Tibial artery (tissue), 4 donors: ENCODE results near the gene GALNT14.

Experiments used
- DNase-seq, 2 donors: peaks; one replicate each; pipeline ENCODE4 v3.0.0-alpha.2; 2019
- H3K27ac ChIP-seq, 2 donors: fragments of 200-600 bp; sonication (generic) in 1 of 2; 1 replicate in 1 of 2; 2 replicates in 1 of 2; pipeline ENCODE4 v1.5.1; 2018 to 2019; ENCODE audit warnings: mild to moderate bottlenecking in 1 of 2
- H3K27me3 ChIP-seq, 2 donors: fragments of 200-600 bp; sonication (generic) in 1 of 2; one replicate each; pipeline versions ENCODE4 v1.5.1 to v1.6.0; 2016 to 2019
- H3K36me3 ChIP-seq, 3 donors: fragments of 200-600 bp; sonication (generic) in 2 of 3; one replicate each; pipeline ENCODE4 v1.5.1; 2016 to 2019; ENCODE audit warnings: mild to moderate bottlenecking in 2 of 3
- H3K4me1 ChIP-seq, 4 donors: fragments of 200-600 bp; sonication (generic) in 2 of 4; 1 replicate in 3 of 4; 2 replicates in 1 of 4; pipeline ENCODE4 v1.5.1; 2016 to 2019
- H3K4me3 ChIP-seq, 2 donors: fragments of 200-600 bp; sonication (generic) in 1 of 2; 1 replicate in 1 of 2; 2 replicates in 1 of 2; pipeline ENCODE4 v1.5.1; 2018 to 2019; ENCODE audit warnings: mild to moderate bottlenecking in 2 of 2
- H3K9me3 ChIP-seq, 3 donors: fragments of 200-600 bp; sonication (generic) in 1 of 3; one replicate each; pipeline ENCODE4 v1.5.1; 2016 to 2019
- intact Hi-C: fragments of 100-400 bp; cut with DNase I; formaldehyde crosslinking; loops from one replicate; pipeline ENCODE4 v1.15.0; 2023; ENCODE audit warnings: low total_unique reads
- TF ChIP-seq, protein P1 (sequence below), 2 experiments: fragments of 200-600 bp in 1 of 2; fragments of 450-650 bp in 1 of 2; IDR thresholded peaks; one replicate each; pipeline ENCODE4 v1.5.1; 2017 to 2019; ENCODE audit warnings: antibody characterized with exemption in 2 of 2, mild to moderate bottlenecking in 1 of 2, moderate library complexity in 1 of 2

GALNT14 gene

DNA sequence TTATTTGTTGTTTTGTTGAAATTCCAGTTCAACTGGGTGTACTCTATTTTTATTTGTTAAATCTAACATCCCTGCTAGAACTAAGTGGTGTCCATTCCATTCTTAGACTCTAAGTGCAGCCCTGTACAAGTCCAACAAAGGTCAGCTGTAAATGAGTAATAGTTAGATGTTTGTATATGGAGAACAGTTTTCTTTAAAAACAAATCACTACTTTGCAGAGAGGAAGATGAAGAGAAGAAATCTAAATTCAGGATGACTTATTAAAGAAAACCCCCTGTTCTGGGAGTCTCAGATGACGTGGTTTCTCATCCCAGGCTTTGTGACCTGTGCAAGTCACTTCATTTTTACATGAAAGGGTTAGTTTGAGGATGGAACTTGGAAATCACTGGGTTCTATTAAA, 57.9 kb downstream of the GALNT14 start:
- Histone ChIP-seq H3K36me3 (no peaks in the 10 kb centered on the region), H3K4me3 (no peak overlapping the region), H3K27ac (no peak overlapping the region), H3K4me1 (no peaks in the 10 kb centered on the region), H3K27me3 (peaks cover 0 to 2% of the 10 kb centered on the region in 2 donors), H3K9me3 (no peaks in the 10 kb centered on the region)
- TF ChIP-seq, protein P1, sequence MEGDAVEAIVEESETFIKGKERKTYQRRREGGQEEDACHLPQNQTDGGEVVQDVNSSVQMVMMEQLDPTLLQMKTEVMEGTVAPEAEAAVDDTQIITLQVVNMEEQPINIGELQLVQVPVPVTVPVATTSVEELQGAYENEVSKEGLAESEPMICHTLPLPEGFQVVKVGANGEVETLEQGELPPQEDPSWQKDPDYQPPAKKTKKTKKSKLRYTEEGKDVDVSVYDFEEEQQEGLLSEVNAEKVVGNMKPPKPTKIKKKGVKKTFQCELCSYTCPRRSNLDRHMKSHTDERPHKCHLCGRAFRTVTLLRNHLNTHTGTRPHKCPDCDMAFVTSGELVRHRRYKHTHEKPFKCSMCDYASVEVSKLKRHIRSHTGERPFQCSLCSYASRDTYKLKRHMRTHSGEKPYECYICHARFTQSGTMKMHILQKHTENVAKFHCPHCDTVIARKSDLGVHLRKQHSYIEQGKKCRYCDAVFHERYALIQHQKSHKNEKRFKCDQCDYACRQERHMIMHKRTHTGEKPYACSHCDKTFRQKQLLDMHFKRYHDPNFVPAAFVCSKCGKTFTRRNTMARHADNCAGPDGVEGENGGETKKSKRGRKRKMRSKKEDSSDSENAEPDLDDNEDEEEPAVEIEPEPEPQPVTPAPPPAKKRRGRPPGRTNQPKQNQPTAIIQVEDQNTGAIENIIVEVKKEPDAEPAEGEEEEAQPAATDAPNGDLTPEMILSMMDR (IDR thresholded peaks at IDR 0.05): no peak
- DNase-seq: no peak
- intact Hi-C loops: no loop called here

DNA sequence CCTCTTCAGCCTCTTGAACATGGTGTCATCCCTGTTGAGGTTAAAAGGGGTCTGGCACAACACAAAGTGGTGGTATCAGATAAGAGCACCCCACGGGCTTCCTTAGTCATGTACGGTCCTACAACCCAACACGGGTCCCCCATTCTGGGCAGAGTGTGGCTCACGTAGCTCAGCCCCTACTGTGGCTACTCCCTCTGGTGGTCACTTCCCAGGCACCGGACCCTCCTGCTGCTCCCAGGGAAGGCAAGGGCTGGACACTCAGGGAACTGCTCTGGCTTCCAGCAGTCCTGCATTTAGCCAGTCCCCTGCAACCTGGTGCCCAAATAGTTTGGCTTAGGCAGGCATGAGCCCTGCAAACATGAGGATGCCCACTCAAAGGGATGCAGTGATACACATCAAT, 58.6 kb downstream of the GALNT14 start:
- Histone ChIP-seq H3K4me1 (no peaks in the 10 kb centered on the region), H3K9me3 (no peaks in the 10 kb centered on the region), H3K27me3 (peaks cover 0 to 2% of the 10 kb centered on the region in 2 donors), H3K36me3 (no peaks in the 10 kb centered on the region), H3K27ac (no peak overlapping the region), H3K4me3 (no peak overlapping the region)
- TF ChIP-seq, protein P1 (IDR thresholded peaks at IDR 0.05): no peak
- no peak for DNase-seq
- intact Hi-C loops: no loop called here

DNA sequence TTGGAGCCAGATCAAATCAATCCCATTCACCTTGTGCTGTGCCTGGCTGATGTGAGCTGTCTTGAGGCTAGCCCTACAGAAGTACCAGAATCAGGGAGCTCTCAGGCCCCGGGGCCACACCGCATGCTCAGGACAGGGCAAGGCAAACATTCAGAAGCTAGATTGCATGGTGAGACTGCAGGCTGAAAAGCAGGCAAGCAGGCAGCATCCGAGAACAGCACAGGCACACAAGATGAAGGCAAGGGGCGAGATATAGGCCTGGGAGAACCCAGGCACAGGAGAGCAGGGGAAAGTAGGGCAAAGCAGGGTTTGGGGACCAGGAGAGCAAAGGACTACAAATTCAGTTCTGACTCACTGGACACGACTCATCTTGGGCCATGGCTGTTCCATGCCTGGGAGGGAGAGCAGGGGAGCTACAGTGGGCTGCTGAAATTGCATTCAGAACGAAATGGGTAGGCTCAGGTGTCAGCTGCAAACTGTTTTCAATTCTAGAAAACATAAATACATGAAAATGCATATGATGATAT, 59.6 kb downstream of the GALNT14 start:
- H3K4me3 ChIP-seq: no peak overlapping the region
- DNase-seq: no peak
- intact Hi-C loops: no loop called here
- no peaks in the 10 kb centered on the region for H3K4me1 ChIP-seq
- H3K36me3 ChIP-seq: no peaks in the 10 kb centered on the region
- no peak overlapping the region for H3K27ac ChIP-seq
- H3K27me3 ChIP-seq: peaks cover 0 to 2% of the 10 kb centered on the region in 2 donors
- TF ChIP-seq, protein P1 (IDR thresholded peaks at IDR 0.05): no peak
- no peaks in the 10 kb centered on the region for H3K9me3 ChIP-seq

DNA sequence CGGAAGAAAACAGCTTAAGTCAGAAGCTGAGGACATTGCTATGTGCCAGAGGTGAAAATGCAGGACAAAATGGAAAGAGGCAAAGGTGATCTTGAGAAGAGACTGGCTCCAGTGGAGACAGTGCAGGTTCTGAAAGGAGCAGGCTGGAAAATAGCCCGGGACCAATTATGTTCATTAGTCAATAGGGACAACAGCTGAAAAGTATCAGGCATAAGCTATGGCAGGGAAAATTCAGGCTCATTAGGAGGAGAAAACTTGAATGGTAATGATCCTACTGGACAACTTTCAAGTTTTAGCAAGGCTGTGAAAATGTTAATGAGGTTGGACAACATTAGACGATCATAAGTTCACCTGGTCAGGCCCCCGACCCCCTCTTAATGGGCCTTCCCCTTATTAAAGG, 60.2 kb downstream of the GALNT14 start:
- Histone ChIP-seq H3K4me3 (no peak overlapping the region), H3K27ac (no peak overlapping the region), H3K36me3 (no peaks in the 10 kb centered on the region), H3K4me1 (no peaks in the 10 kb centered on the region), H3K9me3 (no peaks in the 10 kb centered on the region), H3K27me3 (peaks cover 0 to 2% of the 10 kb centered on the region in 2 donors)
- TF ChIP-seq, protein P1 (IDR thresholded peaks at IDR 0.05): no peak
- intact Hi-C loops: no loop called here
- no peak for DNase-seq

DNA sequence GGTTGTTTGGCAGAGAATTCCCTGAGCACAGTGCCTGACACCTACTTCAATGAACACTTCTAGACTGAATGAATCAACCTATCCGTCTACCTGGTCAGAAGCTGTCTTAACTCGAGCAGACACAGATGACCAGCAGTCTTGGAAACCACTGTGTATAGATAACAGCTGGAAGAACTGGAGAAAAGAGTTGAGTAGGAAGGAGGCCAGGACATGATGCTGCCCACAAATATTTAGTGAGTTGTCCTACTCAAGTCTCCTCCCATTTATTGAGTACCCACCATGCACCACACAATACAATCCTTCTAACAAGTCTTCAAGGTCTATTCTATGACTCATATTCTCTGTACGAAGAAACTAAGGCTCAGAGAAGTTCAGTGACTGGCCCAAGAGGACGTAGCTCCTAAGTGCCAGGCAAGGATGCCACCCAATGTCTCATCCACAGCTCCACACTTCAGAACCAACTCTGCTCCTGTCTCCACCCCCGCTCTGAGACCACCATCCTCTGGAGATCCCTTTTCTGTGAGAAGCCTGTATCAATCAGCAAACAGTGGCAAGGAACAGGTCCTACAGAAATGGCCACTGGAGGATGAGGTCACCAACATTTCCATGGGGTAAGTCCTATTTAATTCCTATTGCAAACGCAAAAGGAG, 62.2 kb downstream of the GALNT14 start:
- H3K9me3 ChIP-seq: no peaks in the 10 kb centered on the region
- H3K36me3 ChIP-seq: no peaks in the 10 kb centered on the region
- TF ChIP-seq, protein P1 (IDR thresholded peaks at IDR 0.05): no peak
- intact Hi-C loops: no loop called here
- no peak overlapping the region for H3K4me3 ChIP-seq
- DNase-seq: no peak
- H3K27me3 ChIP-seq: peaks cover 0 to 2% of the 10 kb centered on the region in 2 donors
- no peaks in the 10 kb centered on the region for H3K4me1 ChIP-seq
- H3K27ac ChIP-seq: no peak overlapping the region
